Measurements from ENCODE around the gene SAA1. TPM values are rescaled to one million over a fixed set of nuclear protein-coding genes. Genes with fewer than 3 reads are reported as not detected.

SAA1 gene
- total RNA-seq, 2 donors from 2014 or later: not detected

Other genes starting within 250 kb of the SAA1 start
- gene TPH1, start 220.0 kb upstream of the SAA1 start, total RNA-seq: under 1 TPM; 0.47 to 0.73 TPM
- gene SAAL1, start 160.2 kb upstream of the SAA1 start, total RNA-seq: 10 to 100 TPM; 18.2 to 22.1 TPM
- gene MRGPRX3, start 133.7 kb upstream of the SAA1 start, total RNA-seq: not detected
- not detected for gene MRGPRX4, start 93.4 kb upstream of the SAA1 start, total RNA-seq
- not detected for gene SAA4, start 29.5 kb upstream of the SAA1 start, total RNA-seq
- not detected for gene SAA2, start 17.6 kb upstream of the SAA1 start, total RNA-seq
- gene HPS5, start 55.9 kb downstream of the SAA1 start, total RNA-seq: 10 to 100 TPM; 12.8 to 15.7 TPM
- gene GTF2H1, start 56.3 kb downstream of the SAA1 start, total RNA-seq: 10 to 100 TPM; 22.0 to 24.4 TPM
- 100 to 1,000 TPM; 260 to 313 TPM for gene LDHA, start 128.3 kb downstream of the SAA1 start, total RNA-seq
- not detected for gene LDHC, start 146.1 kb downstream of the SAA1 start, total RNA-seq
- not detected for gene LDHAL6A, start 189.6 kb downstream of the SAA1 start, total RNA-seq

Data from T-helper 17 cell (primary cell).